CD4-positive, alpha-beta T cell treated with Interleukin-2 at 100 ng/mL for 4 hours (primary cell): ENCODE results near the gene TST.
A peak's percentile ranks its signal among the peaks of the same experiment; 100 is the strongest.

Experiments
- DNase-seq: peaks from one replicate; pipeline ENCODE4 v3.0.0-alpha.2; 2020; ENCODE audit warnings: low spot score

TST gene

DNA sequence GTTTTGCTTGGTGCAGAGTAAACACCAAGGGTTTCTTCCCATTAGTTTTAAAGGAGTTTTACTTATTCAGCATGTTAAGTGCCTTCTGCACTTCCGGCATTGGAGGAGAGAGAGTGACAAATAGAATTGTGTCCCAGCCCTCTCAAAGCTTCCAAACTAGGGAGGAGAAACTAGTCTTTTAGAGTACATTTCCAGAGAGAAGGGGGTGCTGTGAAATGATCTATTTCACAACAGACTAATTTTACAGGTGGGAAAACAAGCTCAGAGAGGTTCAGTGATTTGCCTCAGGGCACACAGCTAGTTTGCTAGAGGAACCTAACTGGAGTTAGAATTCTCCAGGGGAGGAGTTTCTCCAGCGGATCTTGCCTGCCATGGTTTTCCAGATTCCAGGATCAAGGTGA, 12.9 kb upstream of the TST start:
- no peak for DNase-seq

GRCh38 chr22:37030560-37031281, 11.5 kb upstream of the TST start:
- DNase-seq = no peak

DNA sequence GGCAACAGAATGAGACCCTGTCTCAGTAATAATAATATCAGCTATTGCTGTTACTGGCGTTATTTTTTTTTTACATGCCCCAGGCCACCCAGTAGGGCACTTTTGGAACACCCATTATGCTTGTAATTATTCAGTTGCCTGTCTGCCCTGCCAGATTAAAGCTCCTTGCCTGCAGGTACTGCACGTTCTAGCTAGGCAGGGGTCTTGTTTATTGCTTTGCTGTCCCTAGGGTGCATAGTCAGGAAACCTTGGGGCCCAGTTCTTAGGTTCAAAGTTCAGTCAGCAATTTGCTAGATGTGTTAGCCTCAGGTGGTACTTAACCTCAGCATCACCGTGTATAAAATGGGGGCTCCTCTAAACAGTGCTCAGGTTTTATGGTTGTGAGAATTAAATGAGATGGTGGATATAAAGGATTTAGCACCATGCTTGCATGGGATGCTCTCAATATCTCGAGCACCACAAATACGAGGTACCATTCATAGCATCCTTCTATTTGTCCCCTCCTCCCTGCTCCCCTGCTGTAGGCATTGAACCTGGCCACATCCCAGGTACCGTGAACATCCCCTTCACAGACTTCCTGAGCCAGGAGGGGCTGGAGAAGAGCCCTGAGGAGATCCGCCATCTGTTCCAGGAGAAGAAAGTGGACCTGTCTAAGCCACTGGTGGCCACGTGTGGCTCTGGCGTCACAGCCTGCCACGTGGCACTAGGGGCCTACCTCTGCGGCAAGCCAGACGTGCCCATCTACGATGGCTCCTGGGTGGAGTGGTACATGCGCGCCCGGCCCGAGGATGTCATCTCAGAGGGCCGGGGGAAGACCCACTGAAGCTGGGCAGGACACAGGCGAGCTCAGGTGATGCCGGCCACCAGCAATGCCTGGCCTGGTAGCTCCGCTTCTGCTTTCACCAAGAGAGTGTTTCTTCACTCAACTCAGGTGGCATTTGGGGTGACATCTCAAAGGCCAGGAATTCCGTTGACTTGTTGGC, 9.7 kb upstream of the TST start:
- DNase-seq = no peak

DNA sequence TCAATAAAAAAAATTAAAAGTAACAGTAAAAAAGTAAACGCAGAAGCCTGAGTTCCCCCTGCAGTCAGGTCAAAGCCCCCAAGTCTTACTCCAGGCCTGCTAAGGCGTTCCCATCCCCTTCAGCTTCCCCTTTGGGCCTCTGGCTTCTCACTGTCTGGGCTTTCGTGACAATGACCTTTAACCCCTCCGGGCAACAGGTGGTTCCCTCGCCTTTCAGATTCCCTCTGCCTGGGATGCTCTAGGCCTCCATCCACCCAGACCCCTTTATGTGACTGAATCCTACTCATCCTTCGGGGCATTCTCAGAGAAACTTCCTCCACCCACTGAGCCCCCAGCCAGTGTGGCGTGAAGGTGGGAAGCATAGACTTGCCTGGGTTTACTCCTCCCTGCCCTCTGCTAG, 8.3 kb upstream of the TST start:
- no peak for DNase-seq

GRCh38 chr22:37026325-37026724, 7.1 kb upstream of the TST start:
- DNase-seq = no peak

DNA sequence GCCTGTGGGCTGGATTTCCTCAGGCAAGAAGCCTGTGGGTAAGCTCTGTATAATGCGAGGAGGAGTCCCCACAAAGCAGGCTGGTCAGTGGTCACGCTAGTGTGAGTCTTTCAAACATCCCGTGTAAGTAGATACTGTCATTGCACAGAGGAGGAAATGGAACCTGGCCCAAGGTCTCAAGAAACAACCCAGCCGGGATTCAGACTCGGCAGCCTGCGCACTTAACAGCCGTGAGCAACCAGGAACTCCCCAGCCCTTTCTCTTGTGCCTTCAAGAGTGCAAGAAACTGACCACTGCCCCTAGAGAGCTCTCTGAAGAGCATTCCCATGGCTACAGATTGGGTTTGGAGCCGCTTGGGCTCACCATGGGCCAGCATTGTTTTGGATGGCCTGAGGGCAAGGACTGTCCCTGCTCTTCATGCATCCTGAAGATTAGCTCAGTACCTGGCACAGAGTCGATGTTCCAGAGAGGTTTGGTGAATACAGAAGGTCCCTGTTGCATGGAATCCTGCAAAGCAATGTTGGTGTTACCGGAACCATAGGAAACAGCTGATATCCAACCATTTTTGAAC, 6.3 kb upstream of the TST start:
- no peak for DNase-seq

DNA sequence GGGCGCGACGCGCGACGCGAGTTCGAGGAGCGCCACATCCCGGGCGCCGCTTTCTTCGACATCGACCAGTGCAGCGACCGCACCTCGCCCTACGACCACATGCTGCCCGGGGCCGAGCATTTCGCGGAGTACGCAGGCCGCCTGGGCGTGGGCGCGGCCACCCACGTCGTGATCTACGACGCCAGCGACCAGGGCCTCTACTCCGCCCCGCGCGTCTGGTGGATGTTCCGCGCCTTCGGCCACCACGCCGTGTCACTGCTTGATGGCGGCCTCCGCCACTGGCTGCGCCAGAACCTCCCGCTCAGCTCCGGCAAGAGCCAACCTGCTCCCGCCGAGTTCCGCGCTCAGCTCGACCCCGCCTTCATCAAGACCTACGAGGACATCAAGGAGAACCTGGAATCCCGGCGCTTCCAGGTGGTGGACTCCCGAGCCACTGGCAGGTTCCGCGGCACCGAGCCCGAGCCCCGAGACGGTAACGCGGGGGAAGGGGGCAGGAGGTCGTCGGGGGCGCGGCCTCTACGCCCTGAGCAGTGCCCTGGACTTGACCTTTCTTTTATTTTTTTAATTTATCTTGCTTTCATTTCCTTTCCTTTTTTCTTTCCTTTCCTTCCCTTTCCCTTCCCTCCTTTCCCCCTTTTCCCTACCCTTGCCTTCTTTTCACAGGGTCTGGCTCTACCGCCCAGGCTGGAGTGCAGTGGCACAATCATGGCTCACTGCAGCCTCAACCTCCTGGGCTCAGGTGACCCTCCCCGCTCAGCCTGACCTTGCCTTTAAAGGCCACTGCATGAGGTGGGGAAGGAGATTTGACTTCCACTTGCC, 5.3 kb upstream of the TST start:
- DNase-seq = no peak

DNA sequence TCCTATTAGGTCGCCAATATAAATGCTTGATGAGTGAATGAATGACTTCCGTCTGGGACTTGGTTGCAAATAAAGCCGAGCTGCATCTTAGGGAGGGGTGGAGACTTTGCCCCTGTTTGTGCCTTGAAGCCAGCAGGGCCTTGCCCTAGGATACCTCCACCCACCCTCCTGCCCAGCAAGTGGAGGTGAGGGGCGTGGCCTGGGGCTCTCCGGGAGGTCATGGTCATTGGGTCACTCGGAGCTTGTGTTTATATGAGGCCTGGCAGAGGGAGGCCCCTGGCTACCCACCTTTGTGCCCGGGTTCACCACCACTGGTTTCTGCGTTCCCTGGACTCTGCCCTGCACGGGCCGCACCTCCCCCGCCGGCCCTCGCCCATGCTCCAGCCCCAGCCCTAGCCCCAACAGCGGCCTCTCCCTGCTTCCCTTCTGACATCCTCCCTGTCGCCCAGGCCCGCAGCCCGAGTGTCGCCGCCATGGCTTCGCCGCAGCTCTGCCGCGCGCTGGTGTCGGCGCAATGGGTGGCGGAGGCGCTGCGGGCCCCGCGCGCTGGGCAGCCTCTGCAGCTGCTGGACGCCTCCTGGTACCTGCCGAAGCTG, 4.6 kb upstream of the TST start:
- no peak for DNase-seq

DNA sequence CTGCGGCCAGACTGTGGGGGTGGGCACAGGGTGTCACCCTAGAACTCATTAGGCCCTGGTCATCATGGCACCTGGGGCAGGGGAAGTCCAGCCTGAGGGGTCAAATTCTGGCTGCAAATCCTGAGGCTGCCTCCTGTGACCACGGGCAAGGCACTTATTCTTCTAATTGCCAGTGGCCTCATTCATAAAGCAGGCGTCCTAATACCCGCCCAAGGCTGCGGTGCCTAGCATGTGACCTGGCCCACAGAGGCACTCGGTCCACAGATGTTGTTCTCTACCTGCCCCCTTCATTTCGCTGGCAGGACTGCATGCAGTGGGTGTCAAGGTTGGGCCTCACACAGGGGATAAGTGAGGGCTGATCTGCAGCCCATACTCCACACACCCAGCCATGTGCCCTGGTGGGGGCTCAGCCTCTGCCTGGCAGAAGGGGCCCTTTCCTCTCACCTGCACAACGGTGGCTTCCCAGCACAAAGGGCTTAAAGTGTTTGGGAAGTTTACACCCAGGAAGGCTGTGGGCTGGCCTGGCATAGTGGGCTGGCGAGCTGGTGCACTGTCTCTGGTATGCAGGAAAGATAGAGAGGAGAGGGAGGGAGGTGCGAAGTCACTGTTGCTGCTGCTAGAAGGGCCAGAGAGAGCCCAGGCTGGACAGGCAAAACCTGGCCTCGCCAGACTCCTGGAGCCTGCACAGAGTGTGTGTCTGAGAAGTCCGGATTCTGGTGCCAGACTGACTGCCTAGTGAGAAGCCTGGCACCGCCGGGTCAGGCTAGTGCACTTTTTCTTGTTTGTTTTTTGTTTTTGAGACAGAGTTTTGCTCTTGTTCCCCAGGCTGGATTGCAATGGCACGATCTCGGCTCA, 3.5 kb upstream of the TST start:
- DNase-seq = no peak

GRCh38 chr22:37021710-37022482, 2.6 kb upstream of the TST start:
- peak; percentile 58 for DNase-seq

- DNase-seq = no peak
Observed at GRCh38 chr22:37021041-37021440, 1.8 kb upstream of the TST start.

- DNase-seq = no peak
Observed at GRCh38 chr22:37020192-37020479, 889 bp upstream of the TST start.

DNA sequence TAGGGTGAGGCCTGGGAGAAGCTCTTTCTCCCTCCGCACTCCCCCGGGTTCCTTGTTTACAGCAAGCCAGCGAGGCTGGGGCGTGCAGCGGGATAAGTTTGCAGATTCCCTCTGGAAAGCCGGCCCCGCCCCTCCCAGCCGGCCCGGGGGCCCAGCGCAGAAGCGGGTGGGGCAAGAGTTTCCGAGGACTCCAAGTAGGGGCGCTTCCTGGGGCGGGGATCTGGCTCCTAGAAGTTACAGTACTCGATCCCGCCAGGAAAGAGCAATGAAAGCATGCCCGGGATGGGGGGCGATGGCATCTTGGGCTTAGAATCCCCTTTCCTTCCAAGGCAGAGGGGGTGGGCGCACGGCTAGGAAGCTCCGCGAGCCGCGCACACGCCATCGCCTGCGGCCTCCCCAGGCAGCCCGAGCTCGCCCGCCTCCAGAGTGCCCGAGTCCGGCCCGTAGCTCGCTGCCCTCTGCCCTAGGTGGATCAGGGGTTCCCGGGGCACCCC, 385 bp downstream of the TST start:
- no peak for DNase-seq

GRCh38 chr22:37018086-37018814, 997 bp downstream of the TST start:
- no peak for DNase-seq

- no peak for DNase-seq
Observed at GRCh38 chr22:37017356-37017755, 1.9 kb downstream of the TST start.

- no peak for DNase-seq
Observed at GRCh38 chr22:37016134-37016910, 2.9 kb downstream of the TST start.

DNA sequence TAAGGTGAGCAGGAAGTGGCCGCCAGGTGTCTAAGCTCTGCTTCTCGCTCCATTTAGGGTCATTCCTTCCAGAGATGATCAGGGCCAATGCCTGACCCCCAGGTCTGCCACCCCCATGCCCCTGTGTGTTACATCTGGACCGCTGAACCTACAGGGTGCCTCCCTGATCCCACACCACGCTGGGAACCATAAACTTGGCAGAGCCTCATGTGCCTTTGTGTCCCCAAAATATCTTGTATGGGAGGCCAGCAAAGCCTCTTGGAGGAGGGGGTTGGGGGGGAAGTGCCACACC, 3.7 kb downstream of the TST start:
- no peak for DNase-seq

DNA sequence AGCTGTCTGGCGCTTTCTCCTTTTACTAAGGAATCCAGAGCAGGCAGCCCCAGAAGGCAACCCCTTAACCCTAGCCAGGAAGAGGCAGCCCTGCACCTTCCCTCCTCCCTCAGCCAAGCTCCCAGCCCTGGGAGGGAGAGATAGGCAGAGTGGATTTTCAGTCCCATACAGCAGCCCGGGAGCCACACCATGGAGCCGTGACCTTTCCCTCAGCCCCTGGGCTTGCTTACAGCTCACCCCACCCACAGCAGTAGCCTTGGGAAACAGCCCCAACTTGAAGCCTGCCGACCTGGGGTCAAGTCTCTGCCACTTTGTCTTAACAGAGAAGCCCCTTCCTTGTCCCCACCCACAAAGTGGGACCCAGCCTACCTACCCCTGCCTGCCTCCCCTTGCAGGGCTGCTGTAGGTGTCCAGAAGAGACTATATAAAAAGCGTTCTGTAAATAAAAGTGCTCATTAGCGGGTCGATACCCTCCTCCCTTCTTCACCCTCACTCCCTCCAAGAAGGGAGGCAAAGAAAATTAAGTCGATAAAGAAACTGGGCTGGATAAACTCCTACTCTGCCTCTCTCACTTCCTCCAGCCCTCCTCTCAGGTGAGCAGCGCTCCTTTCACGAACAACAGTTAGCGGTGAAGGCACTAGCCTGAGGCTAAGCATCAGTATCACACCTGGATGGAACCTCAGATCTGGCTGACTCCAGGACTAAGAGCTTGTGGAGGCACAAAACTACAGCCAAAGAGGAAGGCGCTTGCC, 4.2 kb downstream of the TST start:
- DNase-seq = no peak
